NCI-H2171 treated with DMSO at 0.1 percent for 48 hours (cell line): Measurements from ENCODE around the gene ANKRD13D.

Experiments used
- DNase-seq: peaks from one replicate; lab custom pipeline; 2025; lab: John Stamatoyannopoulos, UW

ANKRD13D gene

GRCh38 chr11:67261946-67262681, 27.0 kb upstream of the ANKRD13D start:
- DNase-seq, result no peak

- peak; percentile 54 for DNase-seq
These were observed 26.1 kb upstream of the ANKRD13D start for GRCh38 chr11:67262731-67263675.

- no peak for DNase-seq
These were observed 24.8 kb upstream of the ANKRD13D start for GRCh38 chr11:67264260-67264659.

- no peak for DNase-seq
These were observed 24.0 kb upstream of the ANKRD13D start for GRCh38 chr11:67264877-67265632.

GRCh38 chr11:67265633-67266448, 23.3 kb upstream of the ANKRD13D start:
- DNase-seq, result peak; percentile 8

- peak; percentile 47 for DNase-seq
These were observed 22.5 kb upstream of the ANKRD13D start, which contains the start of gene GRK2 for GRCh38 chr11:67266449-67267187. TSS of gene GRK2 (plus strand) at chr11:67266473. CDS start at chr11:67266700, 227 bp downstream.

- DNase-seq, result peak; percentile 6
These were observed 21.7 kb upstream of the ANKRD13D start for GRCh38 chr11:67267188-67268080.

- no peak for DNase-seq
These were observed 20.8 kb upstream of the ANKRD13D start for GRCh38 chr11:67268081-67268961.

- DNase-seq, result no peak
These were observed 20.2 kb upstream of the ANKRD13D start for GRCh38 chr11:67268962-67269268.

- peak; percentile 55 for DNase-seq
These were observed 19.5 kb upstream of the ANKRD13D start for GRCh38 chr11:67269401-67270255.

- peak; percentile 42 for DNase-seq
These were observed 18.6 kb upstream of the ANKRD13D start for GRCh38 chr11:67270256-67271204.

GRCh38 chr11:67271205-67271540, 17.9 kb upstream of the ANKRD13D start:
- no peak for DNase-seq

- DNase-seq, result peak; percentile 61
These were observed 17.4 kb upstream of the ANKRD13D start for GRCh38 chr11:67271541-67272284.

GRCh38 chr11:67272327-67273259, 16.5 kb upstream of the ANKRD13D start:
- DNase-seq, result no peak
